Stomach smooth muscle (tissue), 2 donors: ENCODE measurements around the gene EPHB1.

Experiments
- H3K27ac ChIP-seq: one replicate; pipeline ENCODE4 v1.7.0; 2013; ENCODE audit warnings: mild to moderate bottlenecking, low read length, inconsistent platforms
- H3K27me3 ChIP-seq, 2 donors: one replicate each; pipeline ENCODE4 v1.7.0; 2013; ENCODE audit warnings: low read length in 2 of 2; ENCODE audit not compliant: insufficient read depth in 2 of 2, control insufficient read depth in 1 of 2
- H3K36me3 ChIP-seq, 2 donors: one replicate each; pipeline ENCODE4 v1.7.0; 2013; ENCODE audit warnings: low read length in 2 of 2; ENCODE audit not compliant: control insufficient read depth in 2 of 2, insufficient read depth in 2 of 2
- H3K4me1 ChIP-seq: one replicate; pipeline ENCODE4 v1.7.0; 2013; ENCODE audit warnings: low read length; ENCODE audit not compliant: control insufficient read depth, insufficient read depth
- H3K4me3 ChIP-seq, 2 donors: one replicate each; pipeline ENCODE4 v1.7.0; 2013; ENCODE audit warnings: low read length in 2 of 2
- H3K9ac ChIP-seq, 2 donors: one replicate each; pipeline ENCODE4 v1.7.0; 2013; ENCODE audit warnings: low read length in 2 of 2, mild to moderate bottlenecking in 1 of 2
- H3K9me3 ChIP-seq, 2 donors: one replicate each; pipeline ENCODE4 v1.7.0; 2013; ENCODE audit warnings: low read length in 2 of 2; ENCODE audit not compliant: control insufficient read depth in 2 of 2
- donor health status: healthy.
- donor health status: Pancreatic carcinoma.

Gene EPHB1

DNA sequence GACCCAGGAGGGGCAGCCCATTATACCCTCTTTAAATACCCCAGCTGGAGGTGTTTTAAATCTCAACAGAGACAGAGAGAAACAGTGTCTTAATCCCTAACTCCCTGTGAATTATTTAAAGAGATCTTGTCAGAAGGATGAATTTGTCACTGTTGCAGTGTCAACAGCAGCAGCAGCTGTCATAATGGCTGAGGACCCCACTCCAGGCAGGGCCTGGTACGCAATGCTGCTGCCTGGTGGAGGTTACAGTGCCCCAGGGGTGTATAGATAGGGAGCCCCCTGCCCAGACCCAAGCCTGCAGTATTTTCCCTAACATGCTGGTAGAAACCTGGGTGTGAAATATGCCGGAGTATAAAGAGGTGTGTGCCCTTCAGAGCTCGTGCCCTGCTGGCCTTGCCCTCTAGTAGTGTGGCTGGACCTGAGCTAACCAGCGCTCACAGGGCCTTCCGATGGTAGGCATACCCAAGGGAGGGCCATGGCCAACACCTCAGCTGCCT is 143.0 kb downstream of the EPHB1 start:
- Histone ChIP-seq H3K9ac (no peak overlapping the region), H3K9me3 (no peaks in the 10 kb centered on the region), H3K36me3 (no peaks in the 10 kb centered on the region), H3K27me3 (no peaks in the 10 kb centered on the region), H3K4me1 (no peaks in the 10 kb centered on the region), H3K4me3 (no peak overlapping the region), H3K27ac (no peak overlapping the region)

DNA sequence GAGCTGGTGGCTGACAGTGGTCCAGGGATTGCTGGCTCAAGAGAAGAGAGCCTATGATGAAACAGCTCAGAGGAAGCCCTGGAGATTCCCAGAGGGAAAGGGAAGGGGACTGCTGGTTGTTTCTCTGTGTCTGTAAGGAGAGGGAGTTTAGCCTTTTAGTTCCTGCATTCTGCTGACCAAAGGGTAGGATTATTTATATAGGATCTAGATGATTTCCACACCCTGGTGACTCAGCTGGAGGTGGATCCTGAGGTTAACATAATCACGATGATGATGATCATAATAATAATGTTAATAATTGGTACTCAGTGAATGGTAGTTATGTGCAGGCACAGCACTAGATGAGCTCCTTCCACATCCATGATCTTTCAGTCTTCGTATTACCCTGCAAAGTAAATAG is 144.9 kb downstream of the EPHB1 start:
- Histone ChIP-seq H3K4me3 (no peak overlapping the region), H3K27me3 (no peaks in the 10 kb centered on the region), H3K36me3 (no peaks in the 10 kb centered on the region), H3K9ac (no peak overlapping the region), H3K4me1 (no peaks in the 10 kb centered on the region), H3K27ac (no peak overlapping the region), H3K9me3 (peaks cover 0 to 2% of the 10 kb centered on the region in 2 donors)

DNA sequence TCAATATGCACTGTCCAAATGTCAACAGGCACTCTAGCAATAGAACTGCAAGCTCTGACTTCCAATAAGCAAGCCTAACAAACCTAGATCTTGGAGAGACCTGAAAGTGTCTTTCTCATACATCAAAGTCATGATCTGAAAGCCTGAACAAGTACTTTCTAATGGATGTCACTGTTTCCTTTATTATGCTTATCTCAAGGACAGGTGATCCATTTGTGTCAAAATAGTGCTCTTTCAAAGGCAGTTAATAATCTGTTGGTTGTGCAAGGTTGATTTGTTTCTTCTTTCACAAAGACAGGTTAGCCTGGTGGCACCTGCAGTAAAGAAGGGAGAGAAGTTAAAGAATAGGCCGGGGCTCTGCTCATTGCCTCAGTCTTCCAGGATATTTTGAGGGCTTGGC is 146.8 kb downstream of the EPHB1 start:
- Histone ChIP-seq H3K27ac (no peak overlapping the region), H3K9ac (no peak overlapping the region), H3K36me3 (no peaks in the 10 kb centered on the region), H3K9me3 (peaks cover 0 to 2% of the 10 kb centered on the region in 2 donors), H3K27me3 (no peaks in the 10 kb centered on the region), H3K4me3 (no peak overlapping the region), H3K4me1 (no peaks in the 10 kb centered on the region)

DNA sequence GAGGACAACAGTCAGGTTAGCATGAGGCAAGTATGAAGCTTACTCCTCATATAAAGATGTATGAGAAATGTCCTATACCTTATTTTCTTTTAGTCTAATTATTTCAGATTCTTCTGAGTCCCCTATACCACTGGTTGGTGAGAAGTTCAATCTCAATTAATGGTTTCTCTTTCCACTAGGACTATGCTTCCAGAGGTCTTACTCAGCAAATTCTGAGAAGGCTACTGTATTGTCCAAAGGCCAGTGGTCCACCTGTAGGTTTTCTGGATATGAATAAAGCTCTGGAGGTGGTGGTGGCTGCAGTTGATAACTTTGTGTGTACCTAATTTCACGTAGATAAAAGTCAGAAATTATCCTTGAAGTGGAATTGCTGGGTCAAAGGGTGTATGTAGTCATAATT is 149.4 kb downstream of the EPHB1 start:
- no peak overlapping the region for H3K9ac ChIP-seq
- no peak overlapping the region for H3K27ac ChIP-seq
- H3K27me3 ChIP-seq: no peaks in the 10 kb centered on the region
- no peaks in the 10 kb centered on the region for H3K4me1 ChIP-seq
- H3K9me3 ChIP-seq: peaks cover 0 to 2% of the 10 kb centered on the region in 2 donors
- H3K4me3 ChIP-seq: no peak overlapping the region
- H3K36me3 ChIP-seq: no peaks in the 10 kb centered on the region

DNA sequence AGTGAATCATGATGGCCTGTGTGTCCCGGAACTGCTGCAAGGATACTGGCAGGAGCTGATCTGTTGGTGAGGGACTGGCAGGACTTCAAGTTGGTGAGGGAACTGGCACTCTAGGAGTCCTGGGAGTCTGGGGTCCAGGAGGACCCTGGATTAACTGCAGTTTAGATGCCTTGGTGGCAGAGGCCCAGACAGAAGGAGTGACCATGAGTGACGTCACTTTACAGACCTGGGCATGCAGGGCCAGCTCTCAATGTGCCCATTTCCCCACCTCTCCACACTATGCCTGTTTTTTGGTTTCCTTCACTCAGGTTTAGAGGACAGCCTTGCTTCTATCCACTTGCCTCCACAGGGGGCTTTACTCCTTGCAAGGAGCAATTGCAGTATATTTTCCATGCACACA is 154.1 kb downstream of the EPHB1 start:
- Histone ChIP-seq H3K27me3 (no peaks in the 10 kb centered on the region), H3K9ac (no peak overlapping the region), H3K27ac (no peak overlapping the region), H3K9me3 (peaks cover 6% of the 10 kb centered on the region in 2 donors), H3K36me3 (peaks cover 0 to 7% of the 10 kb centered on the region in 2 donors), H3K4me1 (no peaks in the 10 kb centered on the region), H3K4me3 (no peak overlapping the region)

DNA sequence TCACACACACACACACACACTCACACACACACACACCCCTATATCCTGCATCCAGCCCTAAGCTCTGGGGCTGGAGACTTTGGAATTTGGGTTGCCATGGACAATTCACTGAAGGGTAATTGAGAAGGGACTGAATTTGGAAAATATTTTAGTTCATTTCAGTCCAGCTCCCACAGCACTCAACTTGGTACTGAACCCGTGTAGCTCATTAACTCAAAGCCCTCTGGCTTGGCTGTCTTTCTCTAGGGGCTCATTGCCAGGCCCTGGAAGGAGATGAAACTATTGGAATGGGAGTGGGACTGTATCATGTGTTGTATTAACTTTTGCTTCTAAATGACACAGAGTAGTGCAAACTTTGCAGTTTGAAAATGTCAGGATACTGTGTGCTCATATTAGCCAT is 157.3 kb downstream of the EPHB1 start:
- no peak overlapping the region for H3K4me3 ChIP-seq
- H3K9ac ChIP-seq: no peak overlapping the region
- H3K36me3 ChIP-seq: peaks cover 0 to 7% of the 10 kb centered on the region in 2 donors
- no peaks in the 10 kb centered on the region for H3K27me3 ChIP-seq
- H3K27ac ChIP-seq: no peak overlapping the region
- peaks cover 4 to 6% of the 10 kb centered on the region in 2 donors for H3K9me3 ChIP-seq
- no peaks in the 10 kb centered on the region for H3K4me1 ChIP-seq

DNA sequence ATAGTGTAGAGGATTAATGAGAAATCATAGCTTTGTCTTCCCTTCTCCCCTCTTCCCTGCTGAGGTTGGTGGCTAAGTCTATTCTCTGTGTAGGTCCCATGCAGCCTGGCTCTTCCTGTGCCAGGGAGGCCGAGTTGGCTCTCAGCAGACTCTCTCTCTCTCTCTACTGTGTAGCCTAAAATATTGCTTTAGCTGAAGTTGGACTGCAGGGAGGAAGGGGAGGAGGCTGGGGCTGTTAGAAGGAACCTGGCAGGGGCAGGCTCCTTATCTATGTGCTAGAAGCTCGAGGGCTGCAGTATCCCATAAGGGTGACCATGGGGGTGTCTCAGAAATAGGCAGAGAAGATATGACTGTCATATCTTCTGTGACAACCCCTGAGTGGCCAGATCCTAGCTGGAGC is 160.8 kb downstream of the EPHB1 start:
- Histone ChIP-seq H3K9ac (no peak overlapping the region), H3K36me3 (peaks cover 0 to 4% of the 10 kb centered on the region in 2 donors), H3K9me3 (peaks cover 3 to 6% of the 10 kb centered on the region in 2 donors), H3K4me3 (no peak overlapping the region), H3K27ac (no peak overlapping the region), H3K27me3 (no peaks in the 10 kb centered on the region), H3K4me1 (no peaks in the 10 kb centered on the region)

DNA sequence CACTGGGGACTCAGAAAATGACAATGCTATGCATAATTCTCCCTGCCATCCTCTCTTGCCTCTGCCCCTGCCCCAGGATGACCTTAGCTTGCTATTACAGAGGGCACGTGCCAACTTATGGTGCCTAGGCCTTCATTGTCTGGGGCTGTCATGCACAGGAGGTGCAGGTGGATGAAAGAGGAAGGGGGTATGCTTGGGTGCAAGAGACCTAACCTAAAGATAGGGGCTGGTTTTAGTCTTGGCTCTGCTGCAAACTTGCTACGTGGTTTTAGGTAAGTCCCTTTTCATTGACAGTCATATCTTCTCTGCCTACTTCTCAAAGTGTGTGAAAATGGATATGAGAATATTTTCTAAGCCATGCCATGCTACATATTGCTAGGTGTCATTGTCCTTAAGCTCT is 161.3 kb downstream of the EPHB1 start:
- Histone ChIP-seq H3K4me3 (no peak overlapping the region), H3K9me3 (peaks cover 0 to 3% of the 10 kb centered on the region in 2 donors), H3K9ac (no peak overlapping the region), H3K27ac (no peak overlapping the region), H3K4me1 (no peaks in the 10 kb centered on the region), H3K36me3 (peaks cover 0 to 4% of the 10 kb centered on the region in 2 donors), H3K27me3 (no peaks in the 10 kb centered on the region)

DNA sequence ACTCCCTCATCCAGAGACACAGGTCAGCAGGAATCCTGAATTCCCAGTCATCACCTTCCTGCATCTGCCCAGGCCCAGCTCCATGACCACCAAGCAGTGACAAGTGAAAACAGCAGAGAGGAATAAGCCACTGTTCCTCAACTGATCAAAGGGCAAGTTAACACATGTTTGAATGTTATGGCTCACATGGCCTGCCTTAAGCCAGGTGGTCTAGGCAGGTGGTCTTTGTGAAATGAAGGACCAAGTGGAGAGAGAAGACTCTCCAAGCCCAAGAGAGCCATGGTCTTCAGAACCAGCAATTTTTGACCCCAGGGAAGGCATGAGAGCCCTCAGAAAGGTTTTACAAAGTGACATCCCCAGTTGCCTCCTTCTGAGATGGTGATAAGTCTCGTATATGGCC is 161.8 kb downstream of the EPHB1 start:
- H3K27ac ChIP-seq: no peak overlapping the region
- H3K36me3 ChIP-seq: peaks cover 0 to under 1% of the 10 kb centered on the region in 2 donors
- H3K4me1 ChIP-seq: no peaks in the 10 kb centered on the region
- H3K4me3 ChIP-seq: no peak overlapping the region
- peaks cover 0 to under 1% of the 10 kb centered on the region in 2 donors for H3K9me3 ChIP-seq
- no peaks in the 10 kb centered on the region for H3K27me3 ChIP-seq
- no peak overlapping the region for H3K9ac ChIP-seq

DNA sequence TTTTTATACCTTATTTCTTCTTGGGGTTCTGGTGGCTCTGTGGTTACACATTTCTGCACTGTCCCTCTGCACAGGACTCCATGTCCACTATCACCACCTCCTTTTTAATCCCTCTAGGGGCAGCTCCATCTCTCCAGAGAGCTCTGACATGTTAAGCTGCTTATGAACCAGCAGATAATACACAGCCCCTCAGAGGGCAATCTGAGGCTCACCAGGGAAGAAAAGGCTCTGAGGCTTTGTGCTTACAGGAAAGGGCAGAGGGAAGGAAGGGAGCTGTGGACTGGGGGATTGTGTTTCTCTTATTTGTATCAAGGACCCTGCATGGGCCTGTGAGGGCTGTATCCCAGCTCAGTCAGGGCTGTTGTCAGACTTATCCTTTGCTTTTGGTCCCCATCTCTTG is 164.5 kb downstream of the EPHB1 start:
- no peak overlapping the region for H3K27ac ChIP-seq
- H3K36me3 ChIP-seq: no peaks in the 10 kb centered on the region
- H3K9me3 ChIP-seq: no peaks in the 10 kb centered on the region
- no peak overlapping the region for H3K9ac ChIP-seq
- H3K4me1 ChIP-seq: no peaks in the 10 kb centered on the region
- no peak overlapping the region for H3K4me3 ChIP-seq
- H3K27me3 ChIP-seq: no peaks in the 10 kb centered on the region

DNA sequence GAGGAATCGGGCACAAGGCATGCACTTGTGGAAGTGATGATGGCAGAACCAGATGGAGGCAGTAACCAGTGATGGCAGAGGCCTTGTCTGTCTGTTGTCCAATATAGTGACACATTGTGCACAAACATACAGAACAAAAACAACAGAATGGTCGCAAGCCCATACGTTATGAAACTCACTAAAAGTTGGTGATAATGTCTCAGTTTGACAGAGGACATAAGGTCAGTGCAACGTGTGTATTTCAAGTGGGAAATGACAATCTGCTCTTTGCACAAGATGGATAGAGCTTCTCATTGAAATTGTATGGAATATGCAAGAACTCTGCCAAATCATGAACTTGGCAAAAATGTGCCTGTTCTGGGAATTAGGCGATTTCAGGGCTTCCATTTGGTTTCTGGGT is 169.2 kb downstream of the EPHB1 start:
- Histone ChIP-seq H3K4me1 (no peaks in the 10 kb centered on the region), H3K9ac (no peak overlapping the region), H3K4me3 (no peak overlapping the region)

More for the DNA sequence above, 169.2 kb downstream of the EPHB1 start:
- H3K36me3 ChIP-seq: no peaks in the 10 kb centered on the region
- no peak overlapping the region for H3K27ac ChIP-seq
- no peaks in the 10 kb centered on the region for H3K27me3 ChIP-seq
- no peaks in the 10 kb centered on the region for H3K9me3 ChIP-seq
